ENCODE measurements around the gene SLC35F1.

- TF ChIP-seq TSHZ2 (CRISPR knock-in tag; IDR thresholded peaks at IDR 0.05) = no peak
- no peak for TF ChIP-seq ZFP3 (CRISPR knock-in tag; IDR thresholded peaks at IDR 0.05)
- TF ChIP-seq TOX (CRISPR knock-in tag; IDR thresholded peaks at IDR 0.05; ENCODE audit: borderline replicate concordance) = no peak
- no peak for TF ChIP-seq ISL1 (CRISPR knock-in tag; IDR thresholded peaks at IDR 0.05)
- TF ChIP-seq TCF4 (CRISPR knock-in tag; IDR thresholded peaks at IDR 0.05; ENCODE audit: borderline replicate concordance) = no peak
- no peak for TF ChIP-seq CREB5 (CRISPR knock-in tag; IDR thresholded peaks at IDR 0.05; ENCODE audit: low read depth)
- TF ChIP-seq ZNF565 (CRISPR knock-in tag; conservative IDR thresholded peaks at IDR 0.05; ENCODE audit: low read depth) = no peak
- no peak for TF ChIP-seq ARNTL (CRISPR knock-in tag; IDR thresholded peaks at IDR 0.05; ENCODE audit: borderline replicate concordance, low read depth)
- TF ChIP-seq GLIS3 (CRISPR knock-in tag; IDR thresholded peaks at IDR 0.05) = no peak
- TF ChIP-seq ZNF70 (CRISPR knock-in tag; IDR thresholded peaks at IDR 0.05) = no peak
- TF ChIP-seq PATZ1 (CRISPR knock-in tag; IDR thresholded peaks at IDR 0.05; ENCODE audit: borderline replicate concordance) = no peak
- no peak for TF ChIP-seq ZC3H10 (CRISPR knock-in tag; IDR thresholded peaks at IDR 0.05)
- no peak for TF ChIP-seq ZNF8 (CRISPR knock-in tag; IDR thresholded peaks at IDR 0.05)
- TF ChIP-seq POU6F1 (CRISPR knock-in tag; IDR thresholded peaks at IDR 0.05; ENCODE audit: borderline replicate concordance, low read depth) = no peak
These were observed 194.2 kb downstream of the SLC35F1 start for GRCh38 chr6:118101220-118101619.
